ENCODE results near the gene TRIP13.
"Not testable (repeated sequence)": the region's sequence is repeated elsewhere in the genome, so short reads cannot be mapped to it uniquely, and the experiment has no call there.

- not testable (repeated sequence) for TF ChIP-seq CTCF (IDR thresholded peaks at IDR 0.05; ENCODE audit: poor library complexity); EZH2phosphoT487 (IDR thresholded peaks at IDR 0.05; ENCODE audit: low read depth, severe bottlenecking, unreplicated experiment); EZH2 (IDR thresholded peaks at IDR 0.05; ENCODE audit: borderline replicate concordance)
Measured at GRCh38 chr5:847212-847611, 45.5 kb upstream of the TRIP13 start.
